ENCODE data around the gene PPP1R9A. TPM values are rescaled to one million over a fixed set of nuclear protein-coding genes. Genes with fewer than 3 reads are reported as not detected.

Gene PPP1R9A
- polyA plus RNA-seq, 1 donor (not counting 4 experiments of a cell fraction or from before 2014, with no cell fraction given) = 0.01 TPM

GRCh38 chr7:95264363-95264891, 357.0 kb downstream of the PPP1R9A start:
- no peak for DNase-seq (ENCODE audit: low read depth, low spot score)
- Histone ChIP-seq H3K4me3 (ENCODE audit: control insufficient read depth in 2 of 3, extremely low read depth in 1 of 3, insufficient read depth in 2 of 3, low read depth in 1 of 3, low read length in 3 of 3) (no peak overlapping the region), H3K27me3 (ENCODE audit: control insufficient read depth, extremely low read depth, insufficient read depth, low read length) (no peaks in the 10 kb centered on the region), H2AFZ (ENCODE audit: control insufficient read depth, low read length) (no peak overlapping the region), H3K9me1 (ENCODE audit: control insufficient read depth, extremely low read depth, insufficient read depth, low read length) (no peaks in the 10 kb centered on the region), H3K9me3 (ENCODE audit: control insufficient read depth, low read depth, low read length) (no peaks in the 10 kb centered on the region), H4K20me1 (ENCODE audit: control insufficient read depth, extremely low read depth, insufficient read depth, low read length) (no peaks in the 10 kb centered on the region), H3K36me3 (ENCODE audit: control insufficient read depth in 2 of 2, extremely low read depth in 1 of 2, insufficient read depth in 2 of 2, low read length in 2 of 2) (no peaks in the 10 kb centered on the region), H3K4me2 (ENCODE audit: control insufficient read depth, extremely low read depth, insufficient read depth, low read depth, low read length) (no peak overlapping the region), H3K27ac (ENCODE audit: control insufficient read depth, insufficient read depth, low read length) (no peak overlapping the region), H3K9ac (ENCODE audit: control insufficient read depth, extremely low read depth, insufficient read depth, low read length) (no peak overlapping the region), H3K79me2 (ENCODE audit: control insufficient read depth, insufficient read depth, low read length) (no peaks in the 10 kb centered on the region), H3K4me1 (ENCODE audit: control insufficient read depth, extremely low read depth, insufficient read depth, low read length) (no peaks in the 10 kb centered on the region)
- TF ChIP-seq CTCF (optimal IDR thresholded peaks at IDR 0.05 in 1 of 3, IDR thresholded peaks at IDR 0.05 in 1 of 3, conservative IDR thresholded peaks at IDR 0.05 in 1 of 3; ENCODE audit: extremely low read depth in 1 of 3, insufficient read depth in 2 of 3, low read length in 3 of 3) = no peak
- TF ChIP-seq EZH2 (IDR thresholded peaks at IDR 0.05; ENCODE audit: low read length) = no peak
- FAIRE-seq = no peak
- dilution Hi-C loops (cut with MboI; ENCODE audit: extremely low pct_ligation_motif_present, low sequenced_read_pairs) = no loop called here

- DNase-seq (ENCODE audit: low read depth, low spot score) = no peak
- no peak overlapping the region for H3K4me2 ChIP-seq (ENCODE audit: control insufficient read depth, extremely low read depth, insufficient read depth, low read depth, low read length)
- dilution Hi-C loops (cut with MboI; ENCODE audit: extremely low pct_ligation_motif_present, low sequenced_read_pairs) = no loop called here
Measured at GRCh38 chr7:95265634-95266033, 358.2 kb downstream of the PPP1R9A start.

More at GRCh38 chr7:95265634-95266033, 358.2 kb downstream of the PPP1R9A start:
- no peak overlapping the region for H3K9ac ChIP-seq (ENCODE audit: control insufficient read depth, extremely low read depth, insufficient read depth, low read length)
- H3K9me1 ChIP-seq (ENCODE audit: control insufficient read depth, extremely low read depth, insufficient read depth, low read length) = no peaks in the 10 kb centered on the region
- TF ChIP-seq EZH2 (IDR thresholded peaks at IDR 0.05; ENCODE audit: low read length) (no peak), CTCF (optimal IDR thresholded peaks at IDR 0.05 in 1 of 3, IDR thresholded peaks at IDR 0.05 in 1 of 3, conservative IDR thresholded peaks at IDR 0.05 in 1 of 3; ENCODE audit: extremely low read depth in 1 of 3, insufficient read depth in 2 of 3, low read length in 3 of 3) (no peak)
- no peaks in the 10 kb centered on the region for H3K36me3 ChIP-seq (ENCODE audit: control insufficient read depth in 2 of 2, extremely low read depth in 1 of 2, insufficient read depth in 2 of 2, low read length in 2 of 2)
- no peak overlapping the region for H2AFZ ChIP-seq (ENCODE audit: control insufficient read depth, low read length)
- H3K9me3 ChIP-seq (ENCODE audit: control insufficient read depth, low read depth, low read length) = no peaks in the 10 kb centered on the region
- no peak overlapping the region for H3K4me3 ChIP-seq (ENCODE audit: control insufficient read depth in 2 of 3, extremely low read depth in 1 of 3, insufficient read depth in 2 of 3, low read depth in 1 of 3, low read length in 3 of 3)
- H4K20me1 ChIP-seq (ENCODE audit: control insufficient read depth, extremely low read depth, insufficient read depth, low read length) = no peaks in the 10 kb centered on the region
- no peak for FAIRE-seq
- no peaks in the 10 kb centered on the region for H3K4me1 ChIP-seq (ENCODE audit: control insufficient read depth, extremely low read depth, insufficient read depth, low read length)
- no peaks in the 10 kb centered on the region for H3K79me2 ChIP-seq (ENCODE audit: control insufficient read depth, insufficient read depth, low read length)
- H3K27ac ChIP-seq (ENCODE audit: control insufficient read depth, insufficient read depth, low read length) = no peak overlapping the region
- no peaks in the 10 kb centered on the region for H3K27me3 ChIP-seq (ENCODE audit: control insufficient read depth, extremely low read depth, insufficient read depth, low read length)

All from keratinocyte (primary cell).